GM12878 (cell line): ENCODE measurements around the gene TSTD2. TPM values are rescaled to one million over a fixed set of nuclear protein-coding genes. Genes with fewer than 3 reads are reported as not detected.

Experiments
- ATAC-seq: fragments of 200-7000 bp; cut with Tn5 transposase; 3 replicates; pipeline ENCODE4 v1.9.1; 2020; ENCODE audit warnings: mild to moderate bottlenecking, moderate library complexity
- BruUV-seq: library from RNA; stranded (reverse); fragments of 400-500 nt; replicated peaks from 2 replicates; lab custom pipeline; 2021; lab: Mats Ljungman, UMichigan
- CTCF ChIA-PET: fragments of 300-600 bp; sonication (Branson Sonifier 250); formaldehyde crosslinking; extraction: SDS; loops from one replicate; lab custom pipeline; 2021; ENCODE audit warnings: inconsistent platforms; lab: Yijun Ruan, JAX
- POLR2A ChIA-PET: fragments of 350-600 bp; formaldehyde crosslinking; extraction: SDS; loops from one replicate; lab custom pipeline; 2021; ENCODE audit warnings: inconsistent platforms; lab: Charles Lee
- RAD21 ChIA-PET: fragments of 300-600 bp; sonication (Branson Sonifier 250); formaldehyde crosslinking; loops from one replicate; lab custom pipeline; 2023; ENCODE audit warnings: antibody characterized with exemption; ENCODE audit not compliant: unreplicated experiment; lab: Charles Lee
- SMC1A ChIA-PET: fragments of 300-600 bp; sonication (Branson Sonifier 250); formaldehyde crosslinking; loops from one replicate; lab custom pipeline; 2023; ENCODE audit not compliant: unreplicated experiment, uncharacterized antibody; lab: Charles Lee
- DNase-seq: peaks from one replicate; pipeline ENCODE4 v3.0.0-alpha.2; 2011; ENCODE audit warnings: low read depth, low spot score
- FAIRE-seq: peaks from 3 replicates; lab custom pipeline; 2011; peaks lifted over from hg19 to GRCh38; lab: Jason Lieb, UNC
- H2AFZ ChIP-seq: 2 replicates; pipeline ENCODE4 v1.6.0; 2011; ENCODE audit warnings: low read depth, low read length, control low read depth; ENCODE audit not compliant: control insufficient read depth
- H3K27ac ChIP-seq: 2 replicates; pipeline ENCODE4 v1.5.1; 2011; ENCODE audit warnings: control low read depth; ENCODE audit not compliant: control insufficient read depth, insufficient read depth
- H3K27me3 ChIP-seq, 2 experiments: replicated peaks in 1 of 2; 2 replicates each; pipeline versions ENCODE4 v1.6.0 to v1.6.1; 2011; ENCODE audit warnings: low read length in 1 of 2; ENCODE audit not compliant: control insufficient read depth in 2 of 2, insufficient read depth in 2 of 2
- H3K36me3 ChIP-seq, 2 experiments: 2 replicates each; pipeline ENCODE4 v1.5.1; 2011; ENCODE audit warnings: low read length in 1 of 2; ENCODE audit not compliant: control insufficient read depth in 2 of 2, insufficient read depth in 2 of 2
- H3K4me1 ChIP-seq: 2 replicates; pipeline ENCODE4 v1.6.1; 2011; ENCODE audit warnings: mild to moderate bottlenecking, low read length, moderate library complexity, mixed read lengths; ENCODE audit not compliant: control insufficient read depth, insufficient read depth
- H3K4me2 ChIP-seq: 2 replicates; pipeline ENCODE4 v1.6.0; 2011; ENCODE audit warnings: control low read depth; ENCODE audit not compliant: control insufficient read depth, insufficient read depth
- H3K4me3 ChIP-seq: fragments of 200-600 bp; sonication (generic); 2 replicates; pipeline ENCODE4 v1.5.1; 2016
- H3K79me2 ChIP-seq: 2 replicates; pipeline ENCODE4 v1.6.0; 2011; ENCODE audit warnings: low read length; ENCODE audit not compliant: control insufficient read depth, insufficient read depth
- H3K9ac ChIP-seq: 2 replicates; pipeline ENCODE4 v1.8.0; 2011; ENCODE audit warnings: low read length, control low read depth, mixed read lengths; ENCODE audit not compliant: control insufficient read depth, insufficient read depth
- H3K9me3 ChIP-seq: replicated peaks from 3 replicates; pipeline ENCODE4 v1.5.1; 2011; ENCODE audit warnings: mild to moderate bottlenecking, low read length; ENCODE audit not compliant: control insufficient read depth, insufficient read depth
- H4K20me1 ChIP-seq: 2 replicates; pipeline ENCODE4 v1.6.0; 2011; ENCODE audit not compliant: control insufficient read depth, insufficient read depth
- BACH1 ChIP-seq: fragments of 450-650 bp; IDR thresholded peaks from 2 replicates; pipeline ENCODE4 v1.6.1; 2017; ENCODE audit warnings: mild to moderate bottlenecking, borderline replicate concordance
- DPF2 ChIP-seq: fragments of 450-650 bp; IDR thresholded peaks from 2 replicates; pipeline ENCODE4 v1.6.1; 2017; ENCODE audit warnings: mild to moderate bottlenecking
- EZH2 ChIP-seq: IDR thresholded peaks from 2 replicates; pipeline ENCODE4 v1.6.1; 2012; ENCODE audit warnings: low read depth, mild to moderate bottlenecking, control low read depth, inconsistent platforms, low read length, borderline replicate concordance; ENCODE audit not compliant: control insufficient read depth
- FOS ChIP-seq: IDR thresholded peaks from 3 replicates; pipeline ENCODE4 v1.6.1; 2011; ENCODE audit warnings: borderline replicate concordance; ENCODE audit not compliant: insufficient read length; ENCODE audit errors: extremely low read depth
- GABPA ChIP-seq: IDR thresholded peaks from 2 replicates; pipeline ENCODE4 v1.6.1; 2014; ENCODE audit warnings: antibody characterized with exemption, low read depth, mild to moderate bottlenecking, inconsistent platforms
- NFYA ChIP-seq: IDR thresholded peaks from 2 replicates; pipeline ENCODE4 v1.6.1; 2011; ENCODE audit warnings: low read depth, mild to moderate bottlenecking, low read length, improper control_type of control experiment, borderline replicate concordance
- POLR2A ChIP-seq: IDR thresholded peaks from 2 replicates; pipeline ENCODE4 v1.6.1; 2011; ENCODE audit warnings: low read depth, mild to moderate bottlenecking, low read length
- YY1 ChIP-seq: IDR thresholded peaks from 2 replicates; pipeline ENCODE4 v1.6.1; 2011; ENCODE audit warnings: low read depth, mild to moderate bottlenecking, low read length
- ZNF384 ChIP-seq: IDR thresholded peaks from 2 replicates; pipeline ENCODE4 v1.6.1; 2012; ENCODE audit warnings: low read depth, mild to moderate bottlenecking, low read length, improper control_type of control experiment, borderline replicate concordance
- WGBS: methylation state at CpG from one replicate; pipeline ENCODE4 v1.1.6; 2016; ENCODE audit warnings: low lambda C conversion rate; ENCODE audit not compliant: insufficient replicate concordance, insufficient coverage; ENCODE audit errors: missing lambda C conversion rate; 5-methylcytosine and 5-hydroxymethylcytosine counted together
- in situ Hi-C: fragments of 300-500 bp; cut with MboI; formaldehyde crosslinking; loops from 9 replicates; pipeline ENCODE4 v1.14.3; 2018; ENCODE audit warnings: mixed read lengths
- intact Hi-C: fragments of 100-400 bp; cut with micrococcal nuclease; formaldehyde crosslinking; loops from one replicate; pipeline ENCODE4 v1.14.2; 2022; ENCODE audit not compliant: unreplicated experiment
- polyA plus RNA-seq, 11 experiments: library from polyadenylated mRNA; depleted of rRNA in 4 of 11; unstranded in 6 of 11; stranded (reverse) in 5 of 11; fragments of >200 nt; fragmentation: Nextera tagmentation in 4 of 11; fragmentation: Illumina TruSeq in 1 of 11; extraction: Ambion mirVana in 4 of 11; extraction: Trizol in 1 of 11; gene quantifications; 1 replicate in 1 of 11; 2 replicates in 10 of 11; pipeline versions ENCODE4 v1.2.1 to v1.2.3, GENCODE V29; 2011 to 2016; ENCODE audit warnings: inconsistent platforms in 2 of 11, missing spikeins in 2 of 11, low read depth in 1 of 11
- total RNA-seq, 4 experiments: library from RNA; depleted of rRNA in 3 of 4; stranded (reverse); fragments of >200 nt in 3 of 4; fragmentation: Illumina TruSeq in 1 of 4; extraction: Trizol in 1 of 4; gene quantifications; 2 replicates each; pipeline versions ENCODE4 v1.2.1 to v1.2.3, GENCODE V29; 2013 to 2021
- TF ChIP-seq, protein P1 (sequence below): fragments of 450-650 bp; IDR thresholded peaks from 2 replicates; pipeline ENCODE4 v1.6.1; 2017; ENCODE audit warnings: mild to moderate bottlenecking, moderate library complexity
- TF ChIP-seq, protein P2 (sequence below): fragments of 450-650 bp; IDR thresholded peaks from 2 replicates; pipeline ENCODE4 v1.6.1; 2017; ENCODE audit warnings: mild to moderate bottlenecking
- TF ChIP-seq, protein P3 (sequence below): IDR thresholded peaks from 2 replicates; pipeline ENCODE4 v1.6.1; 2012; ENCODE audit warnings: improper control_type of control experiment, low read depth, low read length; ENCODE audit not compliant: insufficient replicate concordance

Gene TSTD2
- total and polyA plus RNA-seq, 10 of the 15 experiments (the other 5 are each of a cell fraction or from before 2014, with no cell fraction given): 5.0 to 30.6 (median 14.1) TPM

DNA sequence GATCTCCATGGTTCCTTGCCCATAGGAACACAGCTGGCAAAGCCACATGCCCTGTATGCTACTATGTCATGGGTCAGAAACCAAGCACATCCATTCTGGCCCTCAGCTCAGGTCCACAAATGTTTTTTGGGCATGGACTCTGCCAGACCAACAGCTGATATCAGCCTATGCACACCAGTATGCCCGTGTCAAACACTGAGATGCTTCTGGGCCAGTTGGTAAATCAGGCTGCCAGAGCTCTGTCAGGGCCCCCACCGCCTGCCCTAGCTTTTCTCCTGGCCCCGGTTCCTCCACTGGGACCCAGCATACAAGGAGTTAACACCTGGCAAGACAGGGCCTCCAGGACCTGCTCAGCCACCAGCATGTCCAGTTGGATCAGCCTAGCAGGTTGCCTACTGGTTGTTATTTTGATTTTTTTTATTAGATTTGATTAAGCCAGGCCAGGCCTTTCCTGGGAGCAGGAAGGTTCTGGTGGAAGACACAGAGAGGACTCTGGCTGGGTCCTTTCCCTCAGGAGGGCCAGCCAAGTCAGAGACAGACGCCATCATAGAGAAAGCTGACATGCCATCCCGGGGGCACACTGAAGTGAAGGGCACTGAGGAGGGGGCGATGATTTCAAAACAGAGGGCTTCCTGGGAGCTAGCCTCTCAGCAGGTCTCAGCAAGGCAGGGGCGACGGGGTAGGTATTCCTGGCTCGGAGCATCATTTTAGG lies 65.8 kb downstream of the TSTD2 start:
- POLR2A ChIA-PET: no interaction called here
- Histone ChIP-seq H3K9ac (no peak overlapping the region), H3K9me3 (no peaks in the 10 kb centered on the region), H3K27me3 (no peaks in the 10 kb centered on the region), H3K4me2 (no peak overlapping the region), H3K4me1 (no peaks in the 10 kb centered on the region), H4K20me1 (no peaks in the 10 kb centered on the region), H3K4me3 (no peak overlapping the region), H3K36me3 (peaks cover 8 to 16% of the 10 kb centered on the region in 2 experiments; a peak in 3 of 4 replicates), H3K79me2 (no peaks in the 10 kb centered on the region), H3K27ac (no peak overlapping the region), H2AFZ (no peak overlapping the region)
- WGBS: 57% methylated on average over 9 of the region's 9 CpGs
- in situ Hi-C loops (no loop called here), intact Hi-C loops (no loop called here)
- RAD21 ChIA-PET: interaction anchor here (0.9 to 1.6 kb wide), 3 partner anchors 31 to 98 kb away, joined by 3 to 6 read pairs (median 4); no protein-coding TSS in a partner anchor
- no peak for DNase-seq
- FAIRE-seq: no peak
- CTCF ChIA-PET: interaction anchor here (1.0 to 3.2 kb wide), 4 partner anchors 31 to 98 kb away, joined by 4 to 12 read pairs (median 4); partner anchors contain the start of gene TMOD1
- ATAC-seq: no peak
- SMC1A ChIA-PET: interaction anchor here (1.0 to 1.6 kb wide), 4 partner anchors 26 to 98 kb away, joined by 3 to 5 read pairs (median 4); no protein-coding TSS in a partner anchor
- no TSS peak for BruUV-seq
- TF ChIP-seq BACH1: no peak
- TF ChIP-seq, protein P1, sequence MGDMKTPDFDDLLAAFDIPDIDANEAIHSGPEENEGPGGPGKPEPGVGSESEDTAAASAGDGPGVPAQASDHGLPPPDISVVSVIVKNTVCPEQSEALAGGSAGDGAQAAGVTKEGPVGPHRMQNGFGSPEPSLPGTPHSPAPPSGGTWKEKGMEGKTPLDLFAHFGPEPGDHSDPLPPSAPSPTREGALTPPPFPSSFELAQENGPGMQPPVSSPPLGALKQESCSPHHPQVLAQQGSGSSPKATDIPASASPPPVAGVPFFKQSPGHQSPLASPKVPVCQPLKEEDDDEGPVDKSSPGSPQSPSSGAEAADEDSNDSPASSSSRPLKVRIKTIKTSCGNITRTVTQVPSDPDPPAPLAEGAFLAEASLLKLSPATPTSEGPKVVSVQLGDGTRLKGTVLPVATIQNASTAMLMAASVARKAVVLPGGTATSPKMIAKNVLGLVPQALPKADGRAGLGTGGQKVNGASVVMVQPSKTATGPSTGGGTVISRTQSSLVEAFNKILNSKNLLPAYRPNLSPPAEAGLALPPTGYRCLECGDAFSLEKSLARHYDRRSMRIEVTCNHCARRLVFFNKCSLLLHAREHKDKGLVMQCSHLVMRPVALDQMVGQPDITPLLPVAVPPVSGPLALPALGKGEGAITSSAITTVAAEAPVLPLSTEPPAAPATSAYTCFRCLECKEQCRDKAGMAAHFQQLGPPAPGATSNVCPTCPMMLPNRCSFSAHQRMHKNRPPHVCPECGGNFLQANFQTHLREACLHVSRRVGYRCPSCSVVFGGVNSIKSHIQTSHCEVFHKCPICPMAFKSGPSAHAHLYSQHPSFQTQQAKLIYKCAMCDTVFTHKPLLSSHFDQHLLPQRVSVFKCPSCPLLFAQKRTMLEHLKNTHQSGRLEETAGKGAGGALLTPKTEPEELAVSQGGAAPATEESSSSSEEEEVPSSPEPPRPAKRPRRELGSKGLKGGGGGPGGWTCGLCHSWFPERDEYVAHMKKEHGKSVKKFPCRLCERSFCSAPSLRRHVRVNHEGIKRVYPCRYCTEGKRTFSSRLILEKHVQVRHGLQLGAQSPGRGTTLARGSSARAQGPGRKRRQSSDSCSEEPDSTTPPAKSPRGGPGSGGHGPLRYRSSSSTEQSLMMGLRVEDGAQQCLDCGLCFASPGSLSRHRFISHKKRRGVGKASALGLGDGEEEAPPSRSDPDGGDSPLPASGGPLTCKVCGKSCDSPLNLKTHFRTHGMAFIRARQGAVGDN: no peak
- TF ChIP-seq, protein P2, sequence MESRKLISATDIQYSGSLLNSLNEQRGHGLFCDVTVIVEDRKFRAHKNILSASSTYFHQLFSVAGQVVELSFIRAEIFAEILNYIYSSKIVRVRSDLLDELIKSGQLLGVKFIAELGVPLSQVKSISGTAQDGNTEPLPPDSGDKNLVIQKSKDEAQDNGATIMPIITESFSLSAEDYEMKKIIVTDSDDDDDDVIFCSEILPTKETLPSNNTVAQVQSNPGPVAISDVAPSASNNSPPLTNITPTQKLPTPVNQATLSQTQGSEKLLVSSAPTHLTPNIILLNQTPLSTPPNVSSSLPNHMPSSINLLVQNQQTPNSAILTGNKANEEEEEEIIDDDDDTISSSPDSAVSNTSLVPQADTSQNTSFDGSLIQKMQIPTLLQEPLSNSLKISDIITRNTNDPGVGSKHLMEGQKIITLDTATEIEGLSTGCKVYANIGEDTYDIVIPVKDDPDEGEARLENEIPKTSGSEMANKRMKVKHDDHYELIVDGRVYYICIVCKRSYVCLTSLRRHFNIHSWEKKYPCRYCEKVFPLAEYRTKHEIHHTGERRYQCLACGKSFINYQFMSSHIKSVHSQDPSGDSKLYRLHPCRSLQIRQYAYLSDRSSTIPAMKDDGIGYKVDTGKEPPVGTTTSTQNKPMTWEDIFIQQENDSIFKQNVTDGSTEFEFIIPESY: no peak
- no peak for TF ChIP-seq GABPA
- no peak for TF ChIP-seq DPF2
- TF ChIP-seq FOS: no peak
- TF ChIP-seq ZNF384: no peak
- TF ChIP-seq, protein P3, sequence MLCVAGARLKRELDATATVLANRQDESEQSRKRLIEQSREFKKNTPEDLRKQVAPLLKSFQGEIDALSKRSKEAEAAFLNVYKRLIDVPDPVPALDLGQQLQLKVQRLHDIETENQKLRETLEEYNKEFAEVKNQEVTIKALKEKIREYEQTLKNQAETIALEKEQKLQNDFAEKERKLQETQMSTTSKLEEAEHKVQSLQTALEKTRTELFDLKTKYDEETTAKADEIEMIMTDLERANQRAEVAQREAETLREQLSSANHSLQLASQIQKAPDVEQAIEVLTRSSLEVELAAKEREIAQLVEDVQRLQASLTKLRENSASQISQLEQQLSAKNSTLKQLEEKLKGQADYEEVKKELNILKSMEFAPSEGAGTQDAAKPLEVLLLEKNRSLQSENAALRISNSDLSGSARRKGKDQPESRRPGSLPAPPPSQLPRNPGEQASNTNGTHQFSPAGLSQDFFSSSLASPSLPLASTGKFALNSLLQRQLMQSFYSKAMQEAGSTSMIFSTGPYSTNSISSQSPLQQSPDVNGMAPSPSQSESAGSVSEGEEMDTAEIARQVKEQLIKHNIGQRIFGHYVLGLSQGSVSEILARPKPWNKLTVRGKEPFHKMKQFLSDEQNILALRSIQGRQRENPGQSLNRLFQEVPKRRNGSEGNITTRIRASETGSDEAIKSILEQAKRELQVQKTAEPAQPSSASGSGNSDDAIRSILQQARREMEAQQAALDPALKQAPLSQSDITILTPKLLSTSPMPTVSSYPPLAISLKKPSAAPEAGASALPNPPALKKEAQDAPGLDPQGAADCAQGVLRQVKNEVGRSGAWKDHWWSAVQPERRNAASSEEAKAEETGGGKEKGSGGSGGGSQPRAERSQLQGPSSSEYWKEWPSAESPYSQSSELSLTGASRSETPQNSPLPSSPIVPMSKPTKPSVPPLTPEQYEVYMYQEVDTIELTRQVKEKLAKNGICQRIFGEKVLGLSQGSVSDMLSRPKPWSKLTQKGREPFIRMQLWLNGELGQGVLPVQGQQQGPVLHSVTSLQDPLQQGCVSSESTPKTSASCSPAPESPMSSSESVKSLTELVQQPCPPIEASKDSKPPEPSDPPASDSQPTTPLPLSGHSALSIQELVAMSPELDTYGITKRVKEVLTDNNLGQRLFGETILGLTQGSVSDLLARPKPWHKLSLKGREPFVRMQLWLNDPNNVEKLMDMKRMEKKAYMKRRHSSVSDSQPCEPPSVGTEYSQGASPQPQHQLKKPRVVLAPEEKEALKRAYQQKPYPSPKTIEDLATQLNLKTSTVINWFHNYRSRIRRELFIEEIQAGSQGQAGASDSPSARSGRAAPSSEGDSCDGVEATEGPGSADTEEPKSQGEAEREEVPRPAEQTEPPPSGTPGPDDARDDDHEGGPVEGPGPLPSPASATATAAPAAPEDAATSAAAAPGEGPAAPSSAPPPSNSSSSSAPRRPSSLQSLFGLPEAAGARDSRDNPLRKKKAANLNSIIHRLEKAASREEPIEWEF: no peak
- no peak for TF ChIP-seq POLR2A
- no peak for TF ChIP-seq YY1
- no peak for TF ChIP-seq EZH2
- no peak for TF ChIP-seq NFYA
